22Rv1 (cell line): ENCODE results near the gene PARS2.

Experiments
- CTCF ChIP-seq: fragments of 450-650 bp; IDR thresholded peaks from 2 replicates; pipeline ENCODE4 v1.5.1; 2017; ENCODE audit warnings: mild to moderate bottlenecking
- ZFX ChIP-seq: fragments of 450-650 bp; IDR thresholded peaks from 2 replicates; pipeline ENCODE4 v1.6.1; 2017; ENCODE audit warnings: antibody characterized with exemption, borderline replicate concordance

DNA sequence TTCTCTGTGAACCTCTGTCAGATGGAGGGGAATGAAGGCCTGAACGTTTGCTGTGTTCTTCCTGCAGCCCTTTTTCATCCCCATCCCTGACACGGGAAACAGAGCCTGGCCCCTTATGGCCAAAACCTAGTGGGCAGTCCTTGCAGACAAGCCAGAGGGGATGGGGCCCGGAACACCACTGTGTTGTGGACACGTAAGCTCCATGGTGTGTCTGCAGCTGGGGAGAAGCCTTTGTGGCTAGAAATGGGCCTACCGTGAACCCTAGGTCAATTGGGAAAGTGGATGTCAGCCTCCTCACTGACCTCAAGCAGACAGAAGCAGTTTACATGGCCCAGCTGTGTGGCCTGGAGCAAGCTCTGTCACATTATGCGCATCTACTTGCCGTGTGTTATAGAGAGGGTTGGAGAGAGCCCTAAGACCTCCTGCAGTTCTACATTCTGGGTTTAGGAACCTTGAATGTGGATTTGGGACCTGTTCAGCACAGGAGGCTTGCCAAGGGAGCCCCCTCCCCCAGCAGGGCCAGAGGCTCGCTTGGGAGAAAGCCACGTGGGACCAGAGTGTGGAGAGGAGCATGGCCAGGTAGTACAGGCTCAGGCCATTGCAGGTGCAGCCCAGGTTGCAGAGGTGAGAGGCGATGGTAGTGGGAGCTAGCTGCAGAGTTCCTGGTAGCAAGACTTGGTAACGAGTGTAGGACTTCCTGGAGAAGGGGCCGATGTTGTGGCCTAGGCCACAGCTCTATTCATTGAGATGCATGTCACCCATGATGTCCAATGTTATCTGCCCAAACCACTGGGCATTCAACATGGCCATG, 20.7 kb downstream of the PARS2 start:
- TF ChIP-seq CTCF: no peak
- TF ChIP-seq ZFX: no peak
